H9 (cell line): Measurements from ENCODE around the gene MXI1. TPM values are rescaled to one million over a fixed set of nuclear protein-coding genes. Genes with fewer than 3 reads are reported as not detected.

Source experiments
- DNase-seq: peaks from one replicate; pipeline ENCODE4 v3.0.0-alpha.2; 2017
- H2AFZ ChIP-seq: one replicate; pipeline ENCODE4 v1.6.1; 2013; ENCODE audit warnings: mild to moderate bottlenecking, low read length, control low read depth, moderate library complexity
- H2AK5ac ChIP-seq: 2 replicates; pipeline ENCODE4 v1.6.1; 2013; ENCODE audit warnings: low read length, control low read depth, mixed read lengths; ENCODE audit not compliant: insufficient read length
- H2BK120ac ChIP-seq: one replicate; pipeline ENCODE4 v1.6.1; 2013; ENCODE audit warnings: low read depth, mild to moderate bottlenecking, low read length, control low read depth, inconsistent platforms; ENCODE audit not compliant: poor library complexity, severe bottlenecking
- H2BK12ac ChIP-seq: 2 replicates; pipeline ENCODE4 v1.6.1; 2013; ENCODE audit warnings: low read length, control low read depth, mixed read lengths, low read depth; ENCODE audit not compliant: insufficient read length
- H2BK15ac ChIP-seq: 2 replicates; pipeline ENCODE4 v1.6.1; 2013; ENCODE audit warnings: low read depth, low read length, control low read depth
- H2BK20ac ChIP-seq: one replicate; pipeline ENCODE4 v1.6.1; 2013; ENCODE audit warnings: low read depth, mild to moderate bottlenecking, low read length, control low read depth, inconsistent platforms; ENCODE audit not compliant: poor library complexity, severe bottlenecking
- H2BK5ac ChIP-seq: 2 replicates; pipeline ENCODE4 v1.6.1; 2013; ENCODE audit warnings: low read length, control low read depth, mixed read lengths; ENCODE audit not compliant: insufficient read length
- H3K14ac ChIP-seq: 2 replicates; pipeline ENCODE4 v1.6.1; 2013; ENCODE audit warnings: low read length, control low read depth; ENCODE audit not compliant: insufficient read depth
- H3K18ac ChIP-seq: 2 replicates; pipeline ENCODE4 v1.6.1; 2013; ENCODE audit warnings: low read depth, mild to moderate bottlenecking, mixed read lengths, low read length, control low read depth; ENCODE audit not compliant: insufficient read length
- H3K23ac ChIP-seq: 2 replicates; pipeline ENCODE4 v1.6.1; 2013; ENCODE audit warnings: low read length, control low read depth, mixed read lengths, low read depth; ENCODE audit not compliant: insufficient read length
- H3K23me2 ChIP-seq: 2 replicates; pipeline ENCODE4 v1.6.1; 2013; ENCODE audit warnings: low read depth, mild to moderate bottlenecking, mixed read lengths, low read length, control low read depth; ENCODE audit not compliant: insufficient read length, poor library complexity, severe bottlenecking
- H3K27ac ChIP-seq: 2 replicates; pipeline ENCODE4 v1.5.1; 2013; ENCODE audit warnings: low read length, control low read depth, mixed read lengths, low read depth; ENCODE audit not compliant: insufficient read length
- H3K27me3 ChIP-seq: 2 replicates; pipeline ENCODE4 v1.6.1; 2013; ENCODE audit warnings: low read length, control low read depth, inconsistent platforms; ENCODE audit not compliant: insufficient read depth
- H3K4ac ChIP-seq: 2 replicates; pipeline ENCODE4 v1.6.1; 2013; ENCODE audit warnings: low read depth, mild to moderate bottlenecking, control low read depth, inconsistent platforms, low read length, moderate library complexity
- H3K4me1 ChIP-seq: 2 replicates; pipeline ENCODE4 v1.6.1; 2013; ENCODE audit warnings: low read length, control low read depth, inconsistent platforms; ENCODE audit not compliant: insufficient read depth
- H3K4me2 ChIP-seq: 2 replicates; pipeline ENCODE4 v1.6.1; 2013; ENCODE audit warnings: low read length, control low read depth, mixed read lengths; ENCODE audit not compliant: insufficient read length, insufficient read depth
- H3K56ac ChIP-seq: 2 replicates; pipeline ENCODE4 v1.6.1; 2013; ENCODE audit warnings: low read depth, mild to moderate bottlenecking, mixed read lengths, low read length, control low read depth; ENCODE audit not compliant: insufficient read length
- H3K79me1 ChIP-seq: 2 replicates; pipeline ENCODE4 v1.6.1; 2013; ENCODE audit warnings: low read depth, mild to moderate bottlenecking, moderate library complexity, low read length, control low read depth, inconsistent platforms; ENCODE audit not compliant: insufficient read depth, poor library complexity, severe bottlenecking
- H3K79me2 ChIP-seq: 2 replicates; pipeline ENCODE4 v1.6.1; 2013; ENCODE audit warnings: low read length, control low read depth, inconsistent platforms; ENCODE audit not compliant: insufficient read depth
- H3K9ac ChIP-seq: 2 replicates; pipeline ENCODE4 v1.6.1; 2013; ENCODE audit warnings: low read length, control low read depth, mixed read lengths; ENCODE audit not compliant: insufficient read length; ENCODE audit errors: extremely low read depth
- H3K9me3 ChIP-seq: one replicate; pipeline ENCODE4 v1.6.1; 2013; ENCODE audit warnings: low read depth, low read length, inconsistent platforms; ENCODE audit not compliant: control insufficient read depth
- H3T11ph ChIP-seq: one replicate; pipeline ENCODE4 v1.6.1; 2013; ENCODE audit warnings: mild to moderate bottlenecking, low read length, control low read depth, inconsistent platforms
- H4K20me1 ChIP-seq: one replicate; pipeline ENCODE4 v1.6.1; 2013; ENCODE audit not compliant: control insufficient read depth, insufficient read length, insufficient read depth
- H4K5ac ChIP-seq: 2 replicates; pipeline ENCODE4 v1.6.1; 2013; ENCODE audit warnings: low read depth, mild to moderate bottlenecking, mixed read lengths, low read length, control low read depth; ENCODE audit not compliant: insufficient read length
- H4K8ac ChIP-seq: replicated peaks from 2 replicates; pipeline ENCODE4 v1.6.1; 2013; ENCODE audit warnings: low read length, control low read depth, mixed read lengths, low read depth; ENCODE audit not compliant: insufficient read length
- H4K91ac ChIP-seq: 2 replicates; pipeline ENCODE4 v1.6.1; 2013; ENCODE audit warnings: low read depth, mild to moderate bottlenecking, moderate library complexity, mixed read lengths, low read length, control low read depth; ENCODE audit not compliant: insufficient read length
- H3K27ac Mint-ChIP-seq, 3 experiments: 2 replicates in 2 of 3; 3 replicates in 1 of 3; pipeline ENCODE4 v1.8.0; 2020 to 2021; ENCODE audit warnings: mixed read lengths in 3 of 3, mild to moderate bottlenecking in 1 of 3, moderate library complexity in 1 of 3
- H3K27me3 Mint-ChIP-seq: 2 replicates; pipeline ENCODE4 v1.8.0; 2021; ENCODE audit warnings: low read depth, mild to moderate bottlenecking, moderate library complexity, mixed read lengths
- H3K36me3 Mint-ChIP-seq, 3 experiments: 2 replicates in 2 of 3; 3 replicates in 1 of 3; pipeline ENCODE4 v1.8.0; 2020 to 2021; ENCODE audit warnings: low read depth in 3 of 3, mixed read lengths in 3 of 3; ENCODE audit not compliant: insufficient read depth in 1 of 3
- H3K4me1 Mint-ChIP-seq, 2 experiments: 2 replicates each; pipeline ENCODE4 v1.8.0; 2020; ENCODE audit warnings: mixed read lengths in 2 of 2
- H3K4me3 Mint-ChIP-seq, 2 experiments: 2 replicates in 1 of 2; 3 replicates in 1 of 2; pipeline ENCODE4 v1.8.0; 2020 to 2021; ENCODE audit warnings: mild to moderate bottlenecking in 2 of 2, mixed read lengths in 2 of 2, moderate library complexity in 1 of 2
- H3K9me3 Mint-ChIP-seq, 2 experiments: 2 replicates in 1 of 2; 3 replicates in 1 of 2; pipeline ENCODE4 v1.8.0; 2020; ENCODE audit warnings: mild to moderate bottlenecking in 2 of 2, mixed read lengths in 2 of 2, moderate library complexity in 1 of 2
- WGBS: extraction: QIAGEN DNeasy Blood & Tissue Kit; methylation state at CpG from one replicate; pipeline ENCODE4 v1.1.7; 2013; ENCODE audit warnings: missing lambda C conversion rate, low lambda C conversion rate, mixed read lengths; ENCODE audit not compliant: insufficient read length; ENCODE audit errors: extremely low coverage; 5-methylcytosine and 5-hydroxymethylcytosine counted together
- total RNA-seq: library from RNA; stranded (reverse); gene quantifications from 2 replicates; pipeline ENCODE4 v1.2.1, GENCODE V29; 2021
- TF ChIP-seq, protein P1 (sequence below): fragments of 200-600 bp; sonication (generic); conservative IDR thresholded peaks from 3 replicates; pipeline ENCODE4 v1.8.0; 2021; ENCODE audit warnings: antibody characterized with exemption, mild to moderate bottlenecking

MXI1 gene
- total RNA-seq, 1 experiment from 2014 or later, result 5.6 TPM

- Histone ChIP-seq H3K4me2 (no peak overlapping the region), H3K18ac (no peak overlapping the region), H3K23me2 (peaks cover 3% of the 10 kb centered on the region), H3K4ac (no peak overlapping the region), H4K5ac (no peak overlapping the region), H2BK120ac (no peak overlapping the region), H3K23ac (no peak overlapping the region), H3K4me1 (peaks cover 7% of the 10 kb centered on the region; the same call in 1 of the 2 replicates), H4K8ac (no peak overlapping the region), H2AK5ac (no peak overlapping the region), H3K27me3 (no peaks in the 10 kb centered on the region), H2BK5ac (no peak overlapping the region), H3K56ac (no peak overlapping the region), H2BK20ac (no peak overlapping the region), H3K79me1 (no peaks in the 10 kb centered on the region), H4K20me1 (no peaks in the 10 kb centered on the region), H2AFZ (no peak overlapping the region), H3K14ac (no peak overlapping the region), H2BK12ac (no peak overlapping the region), H4K91ac (no peak overlapping the region), H3K79me2 (no peaks in the 10 kb centered on the region), H3T11ph (no peak overlapping the region), H3K27ac (no peak overlapping the region), H2BK15ac (no peak overlapping the region), H3K9me3 (no peaks in the 10 kb centered on the region), H3K9ac (no peak overlapping the region)
- TF ChIP-seq, protein P1, sequence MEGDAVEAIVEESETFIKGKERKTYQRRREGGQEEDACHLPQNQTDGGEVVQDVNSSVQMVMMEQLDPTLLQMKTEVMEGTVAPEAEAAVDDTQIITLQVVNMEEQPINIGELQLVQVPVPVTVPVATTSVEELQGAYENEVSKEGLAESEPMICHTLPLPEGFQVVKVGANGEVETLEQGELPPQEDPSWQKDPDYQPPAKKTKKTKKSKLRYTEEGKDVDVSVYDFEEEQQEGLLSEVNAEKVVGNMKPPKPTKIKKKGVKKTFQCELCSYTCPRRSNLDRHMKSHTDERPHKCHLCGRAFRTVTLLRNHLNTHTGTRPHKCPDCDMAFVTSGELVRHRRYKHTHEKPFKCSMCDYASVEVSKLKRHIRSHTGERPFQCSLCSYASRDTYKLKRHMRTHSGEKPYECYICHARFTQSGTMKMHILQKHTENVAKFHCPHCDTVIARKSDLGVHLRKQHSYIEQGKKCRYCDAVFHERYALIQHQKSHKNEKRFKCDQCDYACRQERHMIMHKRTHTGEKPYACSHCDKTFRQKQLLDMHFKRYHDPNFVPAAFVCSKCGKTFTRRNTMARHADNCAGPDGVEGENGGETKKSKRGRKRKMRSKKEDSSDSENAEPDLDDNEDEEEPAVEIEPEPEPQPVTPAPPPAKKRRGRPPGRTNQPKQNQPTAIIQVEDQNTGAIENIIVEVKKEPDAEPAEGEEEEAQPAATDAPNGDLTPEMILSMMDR, result no peak
- Mint-ChIP-seq H3K4me3 (no peak overlapping the region), H3K4me1 (peaks cover 39 to 56% of the 10 kb centered on the region in 2 experiments), H3K27ac (no peak overlapping the region), H3K9me3 (no peaks in the 10 kb centered on the region), H3K27me3 (peaks cover 74% of the 10 kb centered on the region), H3K36me3 (no peaks in the 10 kb centered on the region; a peak in 1 of 7 replicates)
- no CpG with 5 or more reads among the region's 2 CpGs for WGBS
- DNase-seq, result no peak
These were observed 13.0 kb downstream of the MXI1 start for GRCh38 chr10:110220398-110220797.
